ENCODE results near the gene COL27A1. TPM values are rescaled to one million over a fixed set of nuclear protein-coding genes. Genes with fewer than 3 reads are reported as not detected.
"Not testable (repeated sequence)": the region's sequence is repeated elsewhere in the genome, so short reads cannot be mapped to it uniquely, and the experiment has no call there.

The COL27A1 gene
- total and polyA plus RNA-seq, 9 of the 15 experiments (the other 6 are each of a cell fraction or from before 2014, with no cell fraction given) = 0.07 TPM; not detected in 8

GRCh38 chr9:114322831-114323531 lies 167.6 kb downstream of the COL27A1 start, which contains the start of gene ORM1:
TSS of gene ORM1 (plus strand) at chr9:114323098. CDS start at chr9:114323134, 36 bp downstream.
- intact Hi-C loops (cut with micrococcal nuclease); in situ Hi-C loops (cut with MboI); H3K27ac ChIP-seq (ENCODE audit: extremely low read depth, low read depth, low read length); H3K9me1 ChIP-seq (ENCODE audit: control insufficient read depth, insufficient read depth, low read length); H3K9me3 ChIP-seq (replicated peaks; ENCODE audit: control insufficient read depth, insufficient read depth, low read depth, low read length); FAIRE-seq; H2AFZ ChIP-seq (ENCODE audit: low read depth, low read length); H3K9ac ChIP-seq (ENCODE audit: insufficient read depth in 1 of 2, low read depth in 2 of 2, low read length in 2 of 2); H4K20me1 ChIP-seq (replicated peaks; ENCODE audit: control insufficient read depth, insufficient read depth, low read length); BruUV-seq (replicated peaks); H3K4me1 ChIP-seq (replicated peaks in 1 of 2; ENCODE audit: control insufficient read depth in 2 of 2, insufficient read depth in 2 of 2, low read length in 2 of 2); H3K79me2 ChIP-seq (ENCODE audit: control insufficient read depth, insufficient read depth, low read length); H3K4me2 ChIP-seq (ENCODE audit: insufficient read depth, low read length); DNase-seq (ENCODE audit: extremely low read depth in 1 of 4, low spot score in 3 of 4); CTCF ChIA-PET (ENCODE audit: low intra/inter-chr PET ratio); H3K4me3 ChIP-seq; H3K36me3 ChIP-seq (ENCODE audit: control insufficient read depth, insufficient read depth, low read length): not testable (repeated sequence)
- WGBS (ENCODE audit: insufficient coverage, low coverage, missing lambda C conversion rate) = 0% methylated on average over 2 of the region's 15 CpGs
- POLR2A ChIA-PET = interaction anchor here (0.7 kb wide), 1 partner anchor 18 kb away, joined by 4 read pairs; no protein-coding TSS in a partner anchor
- ATAC-seq = peak; percentile 8; the same call in 2 of the 3 replicates
- H3K27me3 ChIP-seq (ENCODE audit: control insufficient read depth in 2 of 2, insufficient read depth in 2 of 2, low read length in 2 of 2) = peaks cover 17 to 42% of the 10 kb centered on the region in 2 experiments; a peak in 4 of 5 replicates

GRCh38 chr9:114323849-114324248 lies 168.5 kb downstream of the COL27A1 start:
- H3K4me3 ChIP-seq; H4K20me1 ChIP-seq (replicated peaks; ENCODE audit: control insufficient read depth, insufficient read depth, low read length); FAIRE-seq; H3K79me2 ChIP-seq (ENCODE audit: control insufficient read depth, insufficient read depth, low read length); ATAC-seq; H3K27ac ChIP-seq (ENCODE audit: extremely low read depth, low read depth, low read length); DNase-seq (ENCODE audit: extremely low read depth in 1 of 4, low spot score in 3 of 4); H3K4me1 ChIP-seq (replicated peaks in 1 of 2; ENCODE audit: control insufficient read depth in 2 of 2, insufficient read depth in 2 of 2, low read length in 2 of 2); BruUV-seq (replicated peaks); H3K36me3 ChIP-seq (ENCODE audit: control insufficient read depth, insufficient read depth, low read length); intact Hi-C loops (cut with micrococcal nuclease); H3K4me2 ChIP-seq (ENCODE audit: insufficient read depth, low read length); H2AFZ ChIP-seq (ENCODE audit: low read depth, low read length); H3K9me1 ChIP-seq (ENCODE audit: control insufficient read depth, insufficient read depth, low read length); CTCF ChIA-PET (ENCODE audit: low intra/inter-chr PET ratio); H3K9ac ChIP-seq (ENCODE audit: insufficient read depth in 1 of 2, low read depth in 2 of 2, low read length in 2 of 2); H3K9me3 ChIP-seq (replicated peaks; ENCODE audit: control insufficient read depth, insufficient read depth, low read depth, low read length); in situ Hi-C loops (cut with MboI): not testable (repeated sequence)
- POLR2A ChIA-PET = interaction anchor here (0.7 kb wide), 1 partner anchor 17 kb away, joined by 4 read pairs; no protein-coding TSS in a partner anchor
- WGBS (ENCODE audit: insufficient coverage, low coverage, missing lambda C conversion rate) = 0% methylated on average over 6 of the region's 6 CpGs
- H3K27me3 ChIP-seq (ENCODE audit: control insufficient read depth in 2 of 2, insufficient read depth in 2 of 2, low read length in 2 of 2) = peaks cover 25 to 51% of the 10 kb centered on the region in 2 experiments; a peak in 4 of 5 replicates

All from K562 (cell line).